GM18909 (cell line): ENCODE measurements around the gene NR1D1.

Experiments used
- ATAC-seq: cut with Tn5 transposase; IDR thresholded peaks from one replicate; pipeline ENCODE4 v1.9.1; 2021; ENCODE audit warnings: mild to moderate bottlenecking; ENCODE audit not compliant: unreplicated experiment, poor library complexity

Gene NR1D1

DNA sequence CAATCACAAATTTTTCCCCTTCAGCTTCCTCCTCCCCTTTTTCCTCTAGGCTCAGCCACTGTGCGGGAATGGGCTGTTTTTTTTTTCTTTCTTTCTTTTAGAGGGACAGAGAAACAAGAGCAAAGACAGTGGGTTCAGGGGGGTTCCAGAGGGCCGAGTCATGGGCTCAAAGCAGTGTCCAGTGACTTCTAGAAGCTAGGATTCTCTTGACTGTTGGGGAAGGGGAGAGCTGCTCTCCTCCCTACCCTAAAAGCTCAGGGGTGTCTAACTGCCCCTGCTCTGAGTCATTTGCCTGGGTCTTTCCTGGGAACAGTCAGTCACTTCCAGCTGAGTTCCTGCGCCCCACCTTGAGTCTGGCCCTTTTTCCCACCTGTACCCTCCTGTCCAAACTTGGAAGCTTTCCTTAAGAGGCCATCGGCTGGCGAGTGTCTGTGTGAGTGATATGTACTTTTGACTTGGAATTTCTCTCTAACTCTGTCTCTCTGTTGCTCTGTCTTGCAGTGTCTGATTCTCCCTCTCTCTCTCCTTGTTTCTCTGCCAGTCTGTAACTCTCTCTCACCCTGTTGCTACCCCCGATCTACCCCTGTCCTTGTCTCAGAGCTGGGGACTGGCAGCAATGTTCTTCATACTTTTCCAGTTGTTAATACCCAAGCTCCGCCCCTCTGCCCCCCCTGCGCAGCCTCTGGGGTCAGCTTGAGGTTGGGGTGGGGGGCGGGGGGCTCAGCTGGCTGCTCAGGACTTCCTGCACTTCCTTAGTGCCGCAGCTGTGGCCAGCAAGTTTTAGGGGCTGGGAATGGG, 35.2 kb downstream of the NR1D1 start:
- ATAC-seq: no peak

DNA sequence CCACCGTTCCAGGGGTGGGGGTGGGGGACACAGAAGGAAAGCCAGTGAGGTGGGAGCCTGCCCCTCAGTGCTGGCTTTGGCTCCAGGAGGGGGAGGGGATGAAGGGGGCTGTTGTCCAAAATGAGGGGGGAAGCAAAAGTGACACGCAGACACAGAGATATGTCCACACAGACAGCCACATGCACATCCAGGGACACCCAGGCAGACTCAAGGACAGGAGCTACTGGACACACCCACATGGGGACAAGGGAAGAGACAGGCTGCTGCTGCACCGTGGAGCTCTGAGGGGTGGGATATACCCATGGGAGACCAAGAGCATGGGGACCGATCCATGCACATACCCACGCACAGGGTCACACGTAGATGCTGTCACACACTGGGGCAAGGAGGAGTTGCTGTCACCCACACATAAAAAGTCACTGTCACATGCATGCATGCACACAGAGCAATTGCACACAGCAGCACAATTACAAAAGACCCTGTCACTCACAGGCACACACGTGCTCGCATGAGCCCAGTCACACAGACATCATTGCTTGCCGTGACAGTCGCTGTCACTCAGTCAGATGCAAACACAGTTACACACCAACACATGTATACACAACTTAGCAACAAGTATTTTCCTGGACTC, 36.4 kb downstream of the NR1D1 start:
- ATAC-seq: no peak

DNA sequence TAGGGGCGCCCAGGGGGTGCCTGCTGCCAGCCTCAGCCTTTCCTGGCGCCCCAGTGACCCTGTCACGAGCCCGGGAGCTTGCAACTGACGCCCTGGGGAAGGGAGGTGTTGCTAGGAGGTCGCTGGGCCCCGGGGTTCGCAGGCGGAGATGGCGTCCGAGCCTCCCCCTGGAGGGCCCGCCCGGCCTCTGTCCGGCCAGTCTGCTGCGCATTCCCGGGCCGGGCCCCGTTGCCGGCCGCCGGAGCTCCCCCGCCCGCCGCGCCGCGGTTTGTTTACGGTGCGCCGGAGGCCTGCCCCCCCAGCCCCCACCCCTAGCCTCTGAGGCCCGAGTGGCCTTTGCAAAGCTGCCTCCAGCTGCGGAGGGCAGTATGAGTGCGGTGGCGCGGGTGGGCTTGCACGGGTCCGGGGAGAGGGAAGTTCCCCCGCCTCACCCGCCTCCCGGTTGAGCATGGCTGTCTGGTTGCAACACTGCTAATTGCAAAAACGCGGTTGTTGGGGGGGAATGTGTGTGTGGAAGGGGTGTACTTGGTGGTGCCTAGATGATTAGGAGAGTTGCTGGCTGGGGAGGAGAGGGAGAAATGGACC, 37.1 kb downstream of the NR1D1 start:
- ATAC-seq: peak; percentile 25

DNA sequence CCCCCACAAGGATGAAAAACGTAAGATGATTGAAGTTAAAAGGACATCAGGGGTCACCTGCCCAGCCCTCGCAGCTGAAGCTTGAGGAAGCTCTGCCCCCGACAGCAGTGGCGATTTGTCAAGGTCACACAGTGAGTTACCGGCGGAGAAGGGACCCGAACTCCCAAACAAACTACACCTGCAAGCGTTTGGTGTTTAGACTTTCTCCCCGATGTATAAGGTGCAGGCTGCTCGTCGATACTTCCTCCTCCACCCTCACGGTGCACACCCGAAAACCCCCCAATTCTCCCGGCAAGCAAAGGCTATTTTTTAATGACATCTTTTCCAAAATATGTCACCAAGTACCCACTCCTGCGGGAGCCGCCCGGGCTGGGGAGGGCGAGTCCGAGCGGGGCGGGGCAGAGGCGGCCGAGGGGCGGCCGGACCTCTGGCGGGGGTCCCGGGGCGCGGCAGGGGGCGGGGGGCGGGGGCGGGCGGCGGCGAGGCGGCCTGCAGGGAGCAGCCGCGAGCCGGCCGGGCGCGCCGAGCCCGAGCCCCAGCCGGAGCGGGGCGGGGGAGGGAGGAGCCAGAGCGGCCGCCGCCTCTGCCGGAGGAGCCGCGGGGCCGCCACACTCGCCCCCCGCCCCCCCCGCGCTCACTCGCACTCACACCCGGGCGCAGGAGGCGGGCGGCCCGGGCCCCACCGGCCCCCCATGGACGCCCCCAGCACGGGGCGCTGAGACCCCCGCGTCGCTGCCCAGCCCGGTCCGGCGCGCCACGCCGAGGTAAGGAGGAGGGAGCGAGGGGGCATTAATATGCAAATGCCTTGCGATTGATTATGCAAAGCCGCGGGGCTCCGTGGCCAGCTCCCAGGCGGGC, 37.8 kb downstream of the NR1D1 start, which contains the start of gene THRA:
Gene THRA (plus strand): TSS at position 637 of the 858 bp plus-strand sequence. CDS start 11,524 bp downstream, outside the sequence.
- ATAC-seq: peak; percentile 59

- ATAC-seq: no peak
These were observed 38.8 kb downstream of the NR1D1 start for GRCh38 chr17:40061609-40062038.

DNA sequence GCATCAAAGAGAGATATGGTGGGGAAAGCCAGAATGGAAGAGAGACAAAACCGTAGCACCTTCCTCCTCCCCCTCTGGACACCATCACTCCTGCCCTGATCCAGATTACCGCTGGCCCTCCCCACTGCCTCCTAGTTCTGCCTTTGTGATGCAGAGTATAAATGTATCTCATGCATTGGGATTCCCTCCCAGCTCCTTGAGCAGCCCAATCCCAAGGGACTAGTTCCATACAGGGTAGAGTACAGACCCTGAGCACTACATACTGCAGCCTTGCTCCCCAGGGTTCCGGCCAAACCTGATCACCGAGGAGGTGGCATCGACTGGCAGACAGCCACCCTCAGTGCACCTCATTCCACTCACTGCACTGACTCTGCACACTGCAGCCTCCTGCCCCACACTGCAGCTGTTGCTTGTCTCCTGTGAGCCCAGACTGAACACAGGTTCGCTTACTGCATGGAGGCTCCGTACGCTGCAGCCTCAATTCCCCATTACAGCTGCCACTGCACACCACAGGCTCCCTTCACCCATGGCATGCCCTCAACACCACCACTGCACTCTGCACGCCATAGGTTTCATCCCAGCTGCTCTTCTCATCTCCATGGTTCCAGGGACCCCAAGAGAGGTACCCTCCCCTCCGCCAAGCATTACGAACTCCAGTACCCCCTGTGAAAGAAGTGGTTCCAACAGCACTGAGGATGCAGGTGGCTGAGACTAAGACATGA, 39.3 kb downstream of the NR1D1 start:
- ATAC-seq: no peak

DNA sequence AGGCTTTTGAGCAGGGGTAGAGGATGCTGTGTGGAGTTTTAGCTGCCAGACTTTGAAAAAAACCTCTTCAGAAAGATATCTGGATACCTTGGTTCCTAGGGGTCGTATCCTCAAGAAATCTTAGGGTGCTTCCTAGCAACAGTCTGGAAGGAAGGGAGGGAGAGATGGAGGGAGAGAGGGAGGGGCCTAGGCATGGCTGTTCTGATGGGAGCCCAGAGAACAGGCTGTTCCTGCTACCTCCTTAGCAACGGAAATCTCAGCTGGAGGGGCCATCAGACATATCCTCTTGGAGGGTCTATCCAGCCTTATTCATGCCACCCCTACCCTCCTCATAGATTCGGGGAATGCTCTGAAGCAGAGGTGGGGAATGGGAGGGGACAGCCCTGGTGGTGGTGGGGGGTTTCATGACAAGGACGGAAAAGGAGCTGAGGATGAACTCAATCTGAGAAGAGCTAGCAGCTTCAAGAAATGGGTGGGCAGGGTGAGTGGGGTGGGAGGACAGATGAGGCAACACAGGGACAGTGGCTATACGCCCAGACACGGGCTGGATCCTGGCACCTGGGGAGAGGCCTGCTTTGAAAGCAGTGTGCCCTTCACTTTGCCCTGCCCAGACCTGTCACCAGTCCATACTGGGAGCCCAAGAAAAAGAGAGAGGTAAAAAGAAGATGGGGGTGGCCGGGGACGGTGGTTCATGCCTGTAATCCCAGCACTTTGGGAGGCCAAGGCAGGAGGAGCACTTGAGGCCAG, 40.5 kb downstream of the NR1D1 start:
- ATAC-seq: no peak

GRCh38 chr17:40058865-40059264, 41.5 kb downstream of the NR1D1 start:
- no peak for ATAC-seq

DNA sequence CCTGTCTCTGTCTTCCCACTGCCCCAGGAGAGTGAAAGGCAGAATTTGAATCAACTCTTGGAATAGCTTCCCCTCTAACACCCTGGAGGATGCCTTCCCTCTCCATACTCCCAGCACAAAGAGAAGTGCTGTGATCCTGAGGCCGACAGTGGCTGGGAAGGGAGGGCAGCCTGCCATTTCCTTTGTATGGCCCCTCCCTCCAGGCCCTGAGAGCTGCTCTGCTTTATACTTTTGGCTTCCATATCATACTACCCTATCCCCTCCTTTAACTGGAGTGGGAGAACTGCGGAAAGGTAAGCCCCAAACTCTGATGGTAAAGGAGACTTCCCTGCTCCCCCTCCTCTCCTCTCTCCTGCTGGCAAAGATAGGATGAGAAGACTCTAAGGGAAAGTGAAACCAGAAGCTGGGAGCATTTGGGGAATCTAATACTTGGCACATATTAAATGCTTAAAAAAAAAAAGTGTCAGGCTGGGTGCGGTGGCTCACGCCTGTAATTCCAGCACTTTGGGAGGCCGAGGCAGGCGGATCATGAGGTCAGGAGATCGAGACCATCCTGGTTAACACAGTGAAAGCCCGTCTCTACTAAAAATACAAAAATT, 42.1 kb downstream of the NR1D1 start:
- ATAC-seq: no peak

GRCh38 chr17:40056379-40057015, 43.9 kb downstream of the NR1D1 start:
- no peak for ATAC-seq
